ENCODE measurements around the gene GSTO1. TPM values are rescaled to one million over a fixed set of nuclear protein-coding genes. Genes with fewer than 3 reads are reported as not detected.

The GSTO1 gene
- total and polyA plus RNA-seq, 4 donors = 47.2 to 244 (median 168) TPM

GRCh38 chr10:104315486-104315921 is 60.8 kb downstream of the GSTO1 start:
- Histone ChIP-seq H3K36me3 (ENCODE audit: control insufficient read depth in 4 of 4, insufficient read depth in 4 of 4, low read length in 4 of 4) (peaks cover 16 to 37% (median 30%) of the 10 kb centered on the region in 4 donors), H3K9ac (ENCODE audit: insufficient read depth in 1 of 2, low read length in 2 of 2) (no peak overlapping the region), H3K27ac (ENCODE audit: low read depth in 1 of 2, low read length in 1 of 2) (no peak overlapping the region), H3K9me3 (ENCODE audit: control insufficient read depth in 4 of 4, insufficient read depth in 3 of 4, low read length in 3 of 4) (peaks cover 0 to 4% (median 0%) of the 10 kb centered on the region in 4 donors), H3K4me1 (ENCODE audit: control insufficient read depth in 5 of 5, insufficient read depth in 5 of 5, low read length in 5 of 5) (peaks cover 8 to 32% (median 20%) of the 10 kb centered on the region in 5 donors), H3K4me3 (no peak overlapping the region), H3K27me3 (ENCODE audit: control insufficient read depth in 3 of 3, insufficient read depth in 3 of 3, low read length in 2 of 3) (no peaks in the 10 kb centered on the region)
- DNase-seq (no peak), ATAC-seq (ENCODE audit: insufficient read depth, low FRiP score) (no peak)
- no peak for TF ChIP-seq CTCF (IDR thresholded peaks at IDR 0.05; ENCODE audit: control extremely low read depth, extremely low read depth)
- 95 to 96% methylated on average over 22 of the region's 22 CpGs for WGBS, 2 donors

DNA sequence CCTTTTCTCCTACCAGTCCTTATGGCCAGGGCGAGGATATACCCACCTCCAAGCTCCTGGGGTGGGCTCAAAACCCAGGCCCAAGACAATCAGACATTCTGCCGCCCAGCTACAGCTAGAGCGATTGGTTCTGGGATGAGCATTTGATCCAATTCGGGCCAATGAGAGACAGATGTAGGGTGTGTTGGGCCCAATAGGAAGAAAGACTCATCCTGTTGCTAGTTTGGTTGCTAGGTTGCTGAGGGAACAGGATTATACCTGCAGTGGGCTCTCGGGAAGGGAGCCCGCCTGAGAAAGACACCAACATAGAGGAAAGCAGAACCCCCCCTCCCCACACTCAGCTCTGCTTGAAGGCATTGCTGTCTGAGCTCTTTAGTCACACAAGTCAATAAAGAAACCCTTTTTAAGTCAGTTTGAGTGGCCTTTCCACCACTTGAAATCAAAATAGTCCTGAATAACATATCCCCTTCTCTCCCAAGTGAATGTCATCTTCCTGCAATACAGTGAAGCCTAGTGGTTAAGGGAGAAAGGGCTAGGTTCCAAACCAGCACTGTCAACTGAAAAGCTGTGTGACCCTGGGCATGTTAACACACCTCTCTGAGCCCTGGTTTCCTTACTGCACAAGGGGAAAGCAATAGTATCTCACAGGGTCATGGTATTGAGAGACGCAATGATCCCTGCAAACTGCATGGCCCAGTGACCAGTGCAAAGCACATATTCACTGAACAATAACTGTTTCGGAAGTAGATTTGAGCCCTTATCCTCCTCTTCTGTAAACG is 61.8 kb downstream of the GSTO1 start:
- DNase-seq (no peak), ATAC-seq (ENCODE audit: insufficient read depth, low FRiP score) (no peak)
- WGBS, 2 donors = 91 to 95% methylated on average over 9 of the region's 9 CpGs
- TF ChIP-seq CTCF (IDR thresholded peaks at IDR 0.05; ENCODE audit: control extremely low read depth, extremely low read depth) = no peak
- no peaks in the 10 kb centered on the region for H3K27me3 ChIP-seq (ENCODE audit: control insufficient read depth in 3 of 3, insufficient read depth in 3 of 3, low read length in 2 of 3)
- peaks cover 13 to 35% (median 20%) of the 10 kb centered on the region in 5 donors for H3K4me1 ChIP-seq (ENCODE audit: control insufficient read depth in 5 of 5, insufficient read depth in 5 of 5, low read length in 5 of 5)
- no peak overlapping the region for H3K9ac ChIP-seq (ENCODE audit: insufficient read depth in 1 of 2, low read length in 2 of 2)
- H3K36me3 ChIP-seq (ENCODE audit: control insufficient read depth in 4 of 4, insufficient read depth in 4 of 4, low read length in 4 of 4) = peaks cover 16 to 35% (median 28%) of the 10 kb centered on the region in 4 donors
- peaks cover 0 to 4% (median 0%) of the 10 kb centered on the region in 4 donors for H3K9me3 ChIP-seq (ENCODE audit: control insufficient read depth in 4 of 4, insufficient read depth in 3 of 4, low read length in 3 of 4)
- H3K27ac ChIP-seq (ENCODE audit: low read depth in 1 of 2, low read length in 1 of 2) = no peak overlapping the region
- no peak overlapping the region for H3K4me3 ChIP-seq

Small RNA genes lying within 50 kb of the gene (small RNA-seq; reads per million reads assigned to genes)
- 0.17 reads per million for gene MIR4482 (ENCODE audit: low replicate concordance)
- not detected for gene MIR609 (ENCODE audit: low replicate concordance)

Other genes with a start within 250 kb of the GSTO1 start
- gene COL17A1, start 169.0 kb upstream of the GSTO1 start, total RNA-seq = 1 to 10 TPM in 1 of 2 donors, under 1 TPM in 1; 0.92 to 2.2 TPM
- gene COL17A1, start 169.0 kb upstream of the GSTO1 start, polyA plus RNA-seq = 1 to 10 TPM; 2.2 to 2.5 TPM
- 1 to 10 TPM; 8.7 to 9.9 TPM for gene SFR1, start 132.7 kb upstream of the GSTO1 start, total RNA-seq
- gene SFR1, start 132.7 kb upstream of the GSTO1 start, polyA plus RNA-seq = 1 to 10 TPM; 6.4 to 9.6 TPM
- 10 to 100 TPM; 30.0 to 71.6 TPM for gene CFAP43, start 22.5 kb upstream of the GSTO1 start, total RNA-seq
- gene CFAP43, start 22.5 kb upstream of the GSTO1 start, polyA plus RNA-seq = 10 to 100 TPM in 1 of 2 donors, 1 to 10 TPM in 1; 8.4 to 10.1 TPM
- gene GSTO2, start 14.3 kb downstream of the GSTO1 start, total RNA-seq = 10 to 100 TPM; 10.6 to 13.5 TPM
- 10 to 100 TPM in 1 of 2 donors, 1 to 10 TPM in 1; 6.6 to 25.9 TPM for gene GSTO2, start 14.3 kb downstream of the GSTO1 start, polyA plus RNA-seq
- 10 to 100 TPM; 23.8 to 36.0 TPM for gene ITPRIP, start 83.6 kb downstream of the GSTO1 start, total RNA-seq
- gene ITPRIP, start 83.6 kb downstream of the GSTO1 start, polyA plus RNA-seq = 10 to 100 TPM; 21.7 to 44.7 TPM
- gene CFAP58, start 98.9 kb downstream of the GSTO1 start, total RNA-seq = 1 to 10 TPM; 5.0 to 5.4 TPM
- gene CFAP58, start 98.9 kb downstream of the GSTO1 start, polyA plus RNA-seq = 1 to 10 TPM; 1.4 to 2.2 TPM

All from lung (tissue), 13 donors.